K562 (cell line): Measurements from ENCODE around the gene ADAR. TPM values are rescaled to one million over a fixed set of nuclear protein-coding genes. Genes with fewer than 3 reads are reported as not detected.
A peak's percentile ranks its signal among the peaks of the same experiment; 100 is the strongest.

Experiments
- ATAC-seq: fragments of 200-7000 bp; cut with Tn5 transposase; 3 replicates; pipeline ENCODE4 v1.9.1; 2020; ENCODE audit warnings: moderate library complexity
- BruUV-seq: library from RNA; stranded (reverse); fragments of 400-500 nt; replicated peaks from 2 replicates; lab custom pipeline; 2021; lab: Mats Ljungman, UMichigan
- CTCF ChIA-PET: fragments of 300-600 bp; formaldehyde crosslinking; extraction: SDS; loops from one replicate; lab custom pipeline; 2021; ENCODE audit warnings: low intra/inter-chr PET ratio; lab: Yijun Ruan, JAX
- POLR2A ChIA-PET: fragments of 300-600, 350-650 bp; sonication (Branson Sonifier 250); formaldehyde crosslinking; extraction: SDS; loops from one replicate; lab custom pipeline; 2021; ENCODE audit warnings: antibody characterized with exemption, inconsistent platforms; lab: Yijun Ruan, JAX
- DNase-seq, 4 experiments: peaks; one replicate each; pipeline versions ENCODE4 v3.0.0 to v3.0.0-alpha.2; 2011 to 2018; ENCODE audit warnings: low spot score in 3 of 4, mixed read lengths in 3 of 4; ENCODE audit errors: extremely low read depth in 1 of 4
- FAIRE-seq: peaks from 2 replicates; lab custom pipeline; 2011; peaks lifted over from hg19 to GRCh38; lab: Jason Lieb, UNC
- H2AFZ ChIP-seq: 2 replicates; pipeline ENCODE4 v1.6.0; 2011; ENCODE audit warnings: low read depth, low read length, control low read depth, inconsistent platforms
- H3K27ac ChIP-seq: fragments of 200-600 bp; 3 replicates; pipeline ENCODE4 v1.8.0; 2011; ENCODE audit warnings: low read depth, mild to moderate bottlenecking, control low read depth, inconsistent platforms, low read length, moderate library complexity, mixed read lengths; ENCODE audit errors: extremely low read depth
- H3K27me3 ChIP-seq, 2 experiments: fragments of 300-600 bp in 1 of 2; 2 replicates in 1 of 2; 3 replicates in 1 of 2; pipeline versions ENCODE4 v1.6.0 to v1.8.0; 2011; ENCODE audit warnings: inconsistent platforms in 2 of 2, low read length in 2 of 2, mild to moderate bottlenecking in 1 of 2, mixed read lengths in 1 of 2, moderate library complexity in 1 of 2; ENCODE audit not compliant: control insufficient read depth in 2 of 2, insufficient read depth in 2 of 2
- H3K36me3 ChIP-seq: fragments of 300-600 bp; 3 replicates; pipeline ENCODE4 v1.8.0; 2011; ENCODE audit warnings: mild to moderate bottlenecking, low read length, inconsistent platforms; ENCODE audit not compliant: control insufficient read depth, insufficient read depth
- H3K4me1 ChIP-seq, 2 experiments: fragments of 200-600 bp in 1 of 2; replicated peaks in 1 of 2; 2 replicates in 1 of 2; 3 replicates in 1 of 2; pipeline versions ENCODE4 v1.5.1 to v1.8.0; 2011; ENCODE audit warnings: inconsistent platforms in 2 of 2, low read length in 2 of 2, mild to moderate bottlenecking in 1 of 2, mixed read lengths in 1 of 2, moderate library complexity in 1 of 2; ENCODE audit not compliant: control insufficient read depth in 2 of 2, insufficient read depth in 2 of 2
- H3K4me2 ChIP-seq: 2 replicates; pipeline ENCODE4 v1.6.1; 2011; ENCODE audit warnings: low read length, control low read depth, inconsistent platforms, mixed read lengths; ENCODE audit not compliant: insufficient read depth
- H3K4me3 ChIP-seq: fragments of 200-600 bp; sonication (generic), shearing (Covaris generic); 2 replicates; pipeline ENCODE4 v1.5.1; 2016; ENCODE audit warnings: control low read depth, inconsistent platforms
- H3K79me2 ChIP-seq: fragments of 200-600 bp; 3 replicates; pipeline ENCODE4 v1.8.0; 2011; ENCODE audit warnings: low read length, inconsistent platforms; ENCODE audit not compliant: control insufficient read depth, insufficient read depth
- H3K9ac ChIP-seq, 2 experiments: 2 replicates each; pipeline versions ENCODE4 v1.6.0 to v1.6.1; 2011; ENCODE audit warnings: low read depth in 2 of 2, low read length in 2 of 2, control low read depth in 1 of 2, inconsistent platforms in 1 of 2, mild to moderate bottlenecking in 1 of 2, mixed read lengths in 1 of 2; ENCODE audit not compliant: insufficient read depth in 1 of 2
- H3K9me1 ChIP-seq: one replicate; pipeline ENCODE4 v1.6.0; 2011; ENCODE audit warnings: inconsistent platforms, mild to moderate bottlenecking, low read length, moderate library complexity; ENCODE audit not compliant: control insufficient read depth, insufficient read depth
- H3K9me3 ChIP-seq: replicated peaks from 2 replicates; pipeline ENCODE4 v1.5.1; 2011; ENCODE audit warnings: low read depth, low read length, inconsistent platforms; ENCODE audit not compliant: control insufficient read depth, insufficient read depth
- H4K20me1 ChIP-seq: replicated peaks from 2 replicates; pipeline ENCODE4 v1.6.1; 2011; ENCODE audit warnings: low read length, inconsistent platforms, mixed read lengths; ENCODE audit not compliant: control insufficient read depth, insufficient read depth
- GABPA ChIP-seq: fragments of 200-800 bp; sonication (Bioruptor generic); conservative IDR thresholded peaks from 2 replicates; pipeline ENCODE4 v1.6.1; 2016; ENCODE audit warnings: low read depth, missing genetic modification characterization, missing compliant biosample characterization
- RBFOX2 ChIP-seq: fragments of 200-400 bp; formaldehyde crosslinking; IDR thresholded peaks from 2 replicates; pipeline ENCODE4 v1.6.1; 2017; ENCODE audit warnings: low read depth, mild to moderate bottlenecking, low read length, moderate library complexity
- THAP12 ChIP-seq: fragments of 250-450 bp; sonication (Bioruptor Pico); IDR thresholded peaks from 2 replicates; pipeline ENCODE4 v1.9.0; 2021; ENCODE audit warnings: mild to moderate bottlenecking, inconsistent platforms
- WGBS: fragments of 100-300 bp; shearing (Covaris generic); methylation state at CpG from one replicate; pipeline ENCODE4 v1.1.6; 2016; ENCODE audit warnings: low coverage, mixed read lengths; ENCODE audit not compliant: insufficient coverage; ENCODE audit errors: missing lambda C conversion rate; 5-methylcytosine and 5-hydroxymethylcytosine counted together
- in situ Hi-C: fragments of 300-500 bp; cut with MboI; formaldehyde crosslinking; loops from 4 replicates; pipeline ENCODE4 v1.15.0; 2018; ENCODE audit warnings: inconsistent platforms, mixed read lengths
- intact Hi-C: fragments of 100-400 bp; cut with micrococcal nuclease; formaldehyde crosslinking; loops from 2 replicates; pipeline ENCODE4 v1.14.2; 2022
- polyA plus RNA-seq, 8 experiments: library from polyadenylated mRNA; depleted of rRNA in 4 of 8; stranded (reverse) in 5 of 8; unstranded in 3 of 8; fragments of >200 nt; fragmentation: Nextera tagmentation in 2 of 8; fragmentation: Illumina TruSeq in 1 of 8; extraction: Ambion mirVana in 2 of 8; extraction: Trizol in 1 of 8; gene quantifications; 2 replicates each; pipeline versions ENCODE4 v1.2.1 to v1.2.3, GENCODE V29; 2011 to 2014; ENCODE audit warnings: inconsistent platforms in 1 of 8, missing spikeins in 1 of 8
- total RNA-seq, 7 experiments: library from RNA; depleted of rRNA in 6 of 7; stranded (reverse); fragments of >200 nt in 6 of 7; fragmentation: Illumina TruSeq in 2 of 7; extraction: Trizol in 2 of 7; gene quantifications; 2 replicates each; pipeline versions ENCODE4 v1.2.1 to v1.2.3, GENCODE V29; 2011 to 2021; ENCODE audit warnings: low replicate concordance in 1 of 7

Gene ADAR
- total and polyA plus RNA-seq, 9 of the 15 experiments (the other 6 are each of a cell fraction or from before 2014, with no cell fraction given): 30.1 to 123 (median 60.2) TPM

GRCh38 chr1:154552036-154552435, 56.0 kb downstream of the ADAR start:
- Histone ChIP-seq H2AFZ (no peak overlapping the region), H3K4me3 (no peak overlapping the region), H3K9me3 (no peaks in the 10 kb centered on the region), H3K9ac (no peak overlapping the region)
- WGBS: 91% methylated on average over 6 of the region's 6 CpGs
- BruUV-seq: no TSS peak
- intact Hi-C loops: no loop called here
- POLR2A ChIA-PET: interaction anchor here (0.9 to 1.2 kb wide), 2 partner anchors 10 to 38 kb away, joined by 3 to 4 read pairs; no protein-coding TSS in a partner anchor
- 0 out of 2 replicates have a peak, but pooled peaks have one; percentile 14 for TF ChIP-seq RBFOX2
- no peak for TF ChIP-seq GABPA (tag)
- TF ChIP-seq THAP12: no peak
- TF ChIP-seq, all 486 proteins: peak for 1
- ATAC-seq: no peak
- Histone ChIP-seq H3K79me2 (peaks cover 15% of the 10 kb centered on the region), H4K20me1 (peaks cover 8% of the 10 kb centered on the region; the same call in 1 of the 2 replicates), H3K27me3 (no peaks in the 10 kb centered on the region), H3K4me1 (peaks cover 0 to 6% of the 10 kb centered on the region in 2 experiments; a peak in 3 of 5 replicates), H3K36me3 (peaks cover 78% of the 10 kb centered on the region), H3K4me2 (no peak overlapping the region), H3K27ac (no peak overlapping the region), H3K9me1 (no peaks in the 10 kb centered on the region)
- in situ Hi-C loops: no loop called here
- FAIRE-seq: no peak
- CTCF ChIA-PET: no interaction called here
- DNase-seq: no peak
